Mucosa of descending colon (tissue), 3 donors: ENCODE measurements around the gene ASB2. TPM values are rescaled to one million over a fixed set of nuclear protein-coding genes. Genes with fewer than 3 reads are reported as not detected.

Experiments used
- ATAC-seq: fragments of 200-7000 bp; cut with Tn5 transposase; one replicate; pipeline ENCODE4 v1.9.1; 2020; ENCODE audit warnings: mild to moderate bottlenecking, moderate library complexity
- DNase-seq, 3 donors: peaks; one replicate each; pipeline ENCODE4 v3.0.0-alpha.2; 2020
- H3K36me3 ChIP-seq: fragments of 200-600 bp; one replicate; pipeline ENCODE4 v1.8.0; 2021; ENCODE audit warnings: low read depth, mild to moderate bottlenecking
- H3K4me1 ChIP-seq: fragments of 200-600 bp; one replicate; pipeline ENCODE4 v1.8.0; 2021; ENCODE audit warnings: low read depth, mild to moderate bottlenecking
- H3K4me3 ChIP-seq: fragments of 200-600 bp; one replicate; pipeline ENCODE4 v1.8.0; 2021; ENCODE audit warnings: mild to moderate bottlenecking
- H3K9me3 ChIP-seq: fragments of 200-600 bp; one replicate; pipeline ENCODE4 v1.8.0; 2021; ENCODE audit warnings: mild to moderate bottlenecking
- CTCF ChIP-seq: fragments of 200-600 bp; IDR thresholded peaks from one replicate; pipeline ENCODE4 v1.8.0; 2022; ENCODE audit warnings: antibody characterized with exemption, mild to moderate bottlenecking
- intact Hi-C, 2 donors: fragments of 100-400 bp; cut with DNase I in 1 of 2; cut with micrococcal nuclease in 1 of 2; formaldehyde crosslinking; loops; one replicate each; pipeline versions ENCODE4 v1.11.0 to v1.11.1; 2022; cut with DNase I, micrococcal nuclease
- total RNA-seq, 3 donors: library from RNA; stranded (reverse); fragmentation: NEBNext Ultra II Directional in 2 of 3; extraction: Animal tissue kit (Norgen Biotek cat#: 25700) in 2 of 3; gene quantifications; one replicate each; pipeline versions ENCODE4 v1.2.1 to v1.2.4, GENCODE V29; 2021 to 2023
- donor health status: DM: no; HTN: no; CAD: no; lungs with moderate emphysema.
- donor health status: DM: no; HTN: no; CAD: no.
- donor health status: DM: no; HTN: yes; CAD: no.

Gene ASB2
- total RNA-seq, 3 donors from 2014 or later, result 5.2 to 89.1 (median 8.8) TPM

GRCh38 chr14:94008234-94008633, 31.9 kb upstream of the ASB2 start:
- Histone ChIP-seq H3K9me3 (no peaks in the 10 kb centered on the region), H3K4me1 (peaks cover 2% of the 10 kb centered on the region), H3K4me3 (no peak overlapping the region), H3K36me3 (no peaks in the 10 kb centered on the region)
- DNase-seq (no peak), ATAC-seq (no peak)
- intact Hi-C loops, result no loop called here
- no peak for TF ChIP-seq CTCF

GRCh38 chr14:94005324-94006073, 29.1 kb upstream of the ASB2 start:
- no peaks in the 10 kb centered on the region for H3K9me3 ChIP-seq
- ATAC-seq, result no peak
- intact Hi-C loops, result no loop called here
- DNase-seq, result no peak
- H3K36me3 ChIP-seq, result no peaks in the 10 kb centered on the region
- H3K4me3 ChIP-seq, result no peak overlapping the region
- TF ChIP-seq CTCF, result no peak
- H3K4me1 ChIP-seq, result peaks cover 3% of the 10 kb centered on the region

GRCh38 chr14:94004015-94004414, 27.6 kb upstream of the ASB2 start:
- Histone ChIP-seq H3K36me3 (no peaks in the 10 kb centered on the region), H3K9me3 (no peaks in the 10 kb centered on the region), H3K4me3 (no peak overlapping the region), H3K4me1 (peaks cover 3% of the 10 kb centered on the region)
- no peak for DNase-seq
- no peak for TF ChIP-seq CTCF
- ATAC-seq, result no peak
- intact Hi-C loops, result no loop called here

- DNase-seq, result no peak
- Histone ChIP-seq H3K4me3 (no peak overlapping the region), H3K4me1 (peaks cover 3% of the 10 kb centered on the region), H3K9me3 (no peaks in the 10 kb centered on the region), H3K36me3 (no peaks in the 10 kb centered on the region)
- intact Hi-C loops, result no loop called here
- TF ChIP-seq CTCF, result no peak
- no peak for ATAC-seq
Measured at GRCh38 chr14:94003397-94003796, 27.0 kb upstream of the ASB2 start.

GRCh38 chr14:94001501-94002396, 25.4 kb upstream of the ASB2 start:
- ATAC-seq (peak; percentile 79), DNase-seq (peak in 2 of 3 donors; percentile 48 to 68)
- intact Hi-C loops, result loop anchor here (2.0 kb wide), 2 partner anchors 61 to 63 kb away; no protein-coding TSS in a partner anchor
- Histone ChIP-seq H3K36me3 (no peaks in the 10 kb centered on the region), H3K4me1 (peaks cover 3% of the 10 kb centered on the region), H3K4me3 (no peak overlapping the region), H3K9me3 (no peaks in the 10 kb centered on the region)
- TF ChIP-seq CTCF, result peak; percentile 97
